Karpas-422 (cell line): Measurements from ENCODE around the gene ADAMTS13. TPM values are rescaled to one million over a fixed set of nuclear protein-coding genes. Genes with fewer than 3 reads are reported as not detected.
"Not testable (repeated sequence)": the region's sequence is repeated elsewhere in the genome, so short reads cannot be mapped to it uniquely, and the experiment has no call there.

Experiments used
- DNase-seq: peaks from one replicate; pipeline ENCODE4 v3.0.0-alpha.2; 2015
- H2AFZ ChIP-seq: fragments of 200-600 bp; sonication (generic); 2 replicates; pipeline ENCODE4 v1.6.1; 2014; ENCODE audit warnings: antibody characterized with exemption, low read length, mixed read lengths
- H3K27ac ChIP-seq: fragments of 200-600 bp; sonication (generic); 2 replicates; pipeline ENCODE4 v1.5.1; 2014; ENCODE audit warnings: mild to moderate bottlenecking, low read length, moderate library complexity
- H3K27me3 ChIP-seq: fragments of 200-600 bp; sonication (generic); 2 replicates; pipeline ENCODE4 v1.6.1; 2014; ENCODE audit warnings: low read length, mixed read lengths
- H3K36me3 ChIP-seq: fragments of 200-600 bp; sonication (generic); 2 replicates; pipeline ENCODE4 v1.6.1; 2014; ENCODE audit warnings: low read length, mixed read lengths; ENCODE audit not compliant: insufficient read depth
- H3K4me1 ChIP-seq: fragments of 200-600 bp; sonication (generic); 2 replicates; pipeline ENCODE4 v1.6.1; 2014; ENCODE audit warnings: mild to moderate bottlenecking, low read length, mixed read lengths
- H3K4me2 ChIP-seq: fragments of 200-600 bp; sonication (generic); 2 replicates; pipeline ENCODE4 v1.6.1; 2014; ENCODE audit warnings: low read length, low read depth, mild to moderate bottlenecking; ENCODE audit not compliant: poor library complexity, severe bottlenecking
- H3K4me3 ChIP-seq: fragments of 200-600 bp; sonication (generic); 2 replicates; pipeline ENCODE4 v1.5.1; 2014; ENCODE audit warnings: mild to moderate bottlenecking, antibody characterized with exemption, low read length, mixed read lengths
- H3K79me2 ChIP-seq: fragments of 200-600 bp; sonication (generic); 2 replicates; pipeline ENCODE4 v1.6.1; 2014; ENCODE audit warnings: mild to moderate bottlenecking, low read length, mixed read lengths
- H3K9ac ChIP-seq: fragments of 200-600 bp; sonication (generic); 2 replicates; pipeline ENCODE4 v1.6.0; 2014; ENCODE audit warnings: low read length
- H3K9me2 ChIP-seq: fragments of 200-600 bp; sonication (generic), shearing (Covaris generic); replicated peaks from 2 replicates; pipeline ENCODE4 v1.6.0; 2014; ENCODE audit warnings: mild to moderate bottlenecking, low read length, moderate library complexity; ENCODE audit not compliant: insufficient read depth
- H3K9me3 ChIP-seq: fragments of 300-700, 200-600 bp; sonication (generic); 2 replicates; pipeline ENCODE4 v1.6.1; 2014; ENCODE audit warnings: low read length, mixed read lengths
- H4K20me1 ChIP-seq: fragments of 200-600 bp; sonication (generic); 2 replicates; pipeline ENCODE4 v1.6.1; 2014; ENCODE audit warnings: mild to moderate bottlenecking, antibody characterized with exemption, low read length, low read depth; ENCODE audit not compliant: insufficient read depth
- total RNA-seq: library from RNA; depleted of rRNA; stranded (reverse); fragments of >200 nt; shearing (Covaris generic); gene quantifications from 2 replicates; pipeline ENCODE4 v1.2.3, GENCODE V29; 2014; ENCODE audit warnings: low replicate concordance

ADAMTS13 gene
- total RNA-seq, 1 experiment from 2014 or later = 0.34 TPM

DNA sequence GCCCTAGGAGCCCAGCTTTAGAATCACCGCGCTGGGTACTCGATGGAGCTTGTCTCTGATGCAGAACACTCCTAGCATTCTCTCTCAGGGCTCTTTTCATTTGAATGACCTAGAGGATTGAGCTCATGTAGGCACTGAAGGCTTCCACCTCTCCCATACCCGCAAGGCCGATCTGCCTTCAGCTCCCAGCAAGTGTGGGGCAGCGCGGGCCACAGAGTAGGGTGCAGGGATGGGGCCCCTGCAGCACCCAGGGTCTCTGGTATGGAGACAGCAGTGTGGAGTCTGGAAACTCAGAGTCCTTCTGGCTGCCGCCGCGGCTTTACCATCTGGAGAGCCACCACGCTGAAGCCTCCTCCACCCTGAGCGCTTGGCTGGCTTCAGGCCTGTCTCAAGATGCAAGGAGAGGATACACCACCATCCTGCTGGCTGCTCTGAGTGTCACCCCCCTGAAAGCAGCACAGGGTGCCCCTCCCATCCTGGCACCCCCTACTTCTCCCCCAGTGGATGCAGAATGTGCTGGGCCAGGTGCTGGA is 33.1 kb upstream of the ADAMTS13 start:
- Histone ChIP-seq H3K27ac (no peak overlapping the region), H4K20me1 (no peaks in the 10 kb centered on the region), H3K4me1 (no peaks in the 10 kb centered on the region), H3K9ac (no peak overlapping the region), H3K36me3 (no peaks in the 10 kb centered on the region), H3K9me3 (no peaks in the 10 kb centered on the region), H3K9me2 (no peaks in the 10 kb centered on the region), H2AFZ (no peak overlapping the region), H3K27me3 (no peaks in the 10 kb centered on the region), H3K4me3 (no peak overlapping the region), H3K79me2 (no peaks in the 10 kb centered on the region), H3K4me2 (no peak overlapping the region)
- no peak for DNase-seq

- Histone ChIP-seq H4K20me1 (no peaks in the 10 kb centered on the region), H3K4me1 (no peaks in the 10 kb centered on the region), H3K4me2 (no peak overlapping the region), H2AFZ (no peak overlapping the region), H3K27ac (no peak overlapping the region), H3K9ac (no peak overlapping the region), H3K9me3 (no peaks in the 10 kb centered on the region), H3K4me3 (no peak overlapping the region), H3K27me3 (no peaks in the 10 kb centered on the region), H3K79me2 (no peaks in the 10 kb centered on the region), H3K9me2 (no peaks in the 10 kb centered on the region), H3K36me3 (no peaks in the 10 kb centered on the region)
- DNase-seq = no peak
These were observed 32.6 kb upstream of the ADAMTS13 start for GRCh38 chr9:133389562-133389961.

DNA sequence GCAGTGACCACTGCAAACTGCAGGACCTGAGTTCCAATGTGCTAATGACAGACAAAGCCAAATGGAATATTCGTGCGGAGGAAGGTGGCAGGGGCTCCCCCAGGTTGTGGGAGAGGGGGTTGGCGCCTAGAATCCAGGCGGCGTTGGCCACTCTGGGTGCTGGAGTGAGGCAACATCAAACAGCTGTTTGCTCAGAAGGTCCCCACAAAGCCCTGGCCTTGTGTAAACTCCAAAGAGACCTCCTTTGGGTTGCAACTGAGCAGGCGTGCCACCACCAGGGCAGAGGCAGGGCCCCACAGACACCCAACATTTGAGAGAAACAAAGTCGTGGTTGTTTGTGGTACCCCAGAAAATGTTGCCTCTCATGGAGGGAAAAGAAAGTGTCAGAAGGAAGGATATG is 31.5 kb upstream of the ADAMTS13 start:
- H2AFZ ChIP-seq = no peak overlapping the region
- no peaks in the 10 kb centered on the region for H3K9me2 ChIP-seq
- H3K79me2 ChIP-seq = no peaks in the 10 kb centered on the region
- no peaks in the 10 kb centered on the region for H3K9me3 ChIP-seq
- no peaks in the 10 kb centered on the region for H3K27me3 ChIP-seq
- H3K36me3 ChIP-seq = no peaks in the 10 kb centered on the region
- no peak overlapping the region for H3K27ac ChIP-seq
- H3K4me1 ChIP-seq = no peaks in the 10 kb centered on the region
- H3K4me2 ChIP-seq = no peak overlapping the region
- H4K20me1 ChIP-seq = no peaks in the 10 kb centered on the region
- no peak overlapping the region for H3K4me3 ChIP-seq
- H3K9ac ChIP-seq = no peak overlapping the region
- no peak for DNase-seq

GRCh38 chr9:133391449-133391848 is 30.7 kb upstream of the ADAMTS13 start:
- H3K27ac ChIP-seq, H3K9ac ChIP-seq, DNase-seq, H2AFZ ChIP-seq, H3K9me2 ChIP-seq, H3K4me1 ChIP-seq, H3K4me3 ChIP-seq, H3K27me3 ChIP-seq, H3K4me2 ChIP-seq, H3K36me3 ChIP-seq, H3K79me2 ChIP-seq, H4K20me1 ChIP-seq, H3K9me3 ChIP-seq: not testable (repeated sequence)

DNA sequence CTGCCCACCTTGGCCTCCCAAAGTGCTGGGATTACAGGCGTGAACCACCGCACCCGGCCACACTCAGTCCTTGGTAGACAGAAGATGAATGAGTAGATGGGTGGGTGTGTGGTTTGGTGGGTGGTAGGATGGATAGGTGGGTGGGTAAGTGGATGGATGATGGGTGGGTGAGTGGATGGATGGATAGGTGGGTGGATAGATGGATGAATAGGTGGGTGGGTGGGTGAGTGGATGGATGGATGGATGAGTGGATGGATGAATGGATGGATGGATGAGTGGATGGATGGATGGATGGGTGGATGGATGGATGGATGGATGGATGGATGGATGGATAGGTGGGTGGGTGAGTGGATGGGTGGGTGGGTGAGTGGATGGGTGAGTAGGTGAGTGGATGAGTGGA is 29.9 kb upstream of the ADAMTS13 start:
- H3K36me3 ChIP-seq, H3K9me3 ChIP-seq, H3K9ac ChIP-seq, H2AFZ ChIP-seq, H3K4me2 ChIP-seq, H3K9me2 ChIP-seq, DNase-seq, H4K20me1 ChIP-seq, H3K4me1 ChIP-seq, H3K4me3 ChIP-seq, H3K79me2 ChIP-seq, H3K27ac ChIP-seq, H3K27me3 ChIP-seq: not testable (repeated sequence)

GRCh38 chr9:133393399-133393798 is 28.8 kb upstream of the ADAMTS13 start:
- Histone ChIP-seq H3K9me3 (no peaks in the 10 kb centered on the region), H3K4me2 (no peak overlapping the region), H4K20me1 (no peaks in the 10 kb centered on the region), H3K4me1 (no peaks in the 10 kb centered on the region), H3K4me3 (no peak overlapping the region), H3K27ac (no peak overlapping the region), H3K27me3 (no peaks in the 10 kb centered on the region), H3K79me2 (no peaks in the 10 kb centered on the region), H2AFZ (no peak overlapping the region), H3K36me3 (no peaks in the 10 kb centered on the region), H3K9me2 (no peaks in the 10 kb centered on the region), H3K9ac (no peak overlapping the region)
- no peak for DNase-seq

GRCh38 chr9:133394687-133395271 is 27.4 kb upstream of the ADAMTS13 start:
- DNase-seq = no peak
- no peak overlapping the region for H3K4me2 ChIP-seq

DNA sequence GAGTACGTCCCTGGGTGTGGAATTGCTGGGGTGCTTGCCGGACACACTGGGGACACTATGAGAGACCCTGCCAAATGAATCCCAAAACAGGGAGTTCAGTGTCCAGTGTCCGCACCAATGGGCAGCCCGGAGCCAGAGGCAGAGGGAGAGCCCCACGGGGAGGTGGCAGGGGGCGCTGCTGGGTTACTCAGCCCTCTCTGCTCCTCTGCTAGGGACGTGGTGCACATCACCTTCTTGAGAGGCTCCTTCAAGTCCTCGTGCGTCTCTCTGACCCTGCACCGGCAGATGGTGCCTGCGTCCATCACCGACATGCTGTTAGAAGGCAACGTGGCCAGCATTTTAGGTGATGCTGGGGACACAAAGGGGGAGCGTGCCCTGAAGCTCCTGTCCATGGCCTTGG is 25.2 kb upstream of the ADAMTS13 start:
- Histone ChIP-seq H3K9ac (no peak overlapping the region), H3K4me1 (no peaks in the 10 kb centered on the region), H3K4me3 (no peak overlapping the region), H3K27me3 (no peaks in the 10 kb centered on the region), H4K20me1 (no peaks in the 10 kb centered on the region), H3K9me3 (no peaks in the 10 kb centered on the region), H3K9me2 (no peaks in the 10 kb centered on the region), H3K36me3 (no peaks in the 10 kb centered on the region), H3K4me2 (no peak overlapping the region), H2AFZ (no peak overlapping the region), H3K79me2 (no peaks in the 10 kb centered on the region), H3K27ac (no peak overlapping the region)
- peak; percentile 53 for DNase-seq

More at GRCh38 chr9:133394687-133395271, 27.4 kb upstream of the ADAMTS13 start:
- H3K4me3 ChIP-seq = no peak overlapping the region
- H3K9ac ChIP-seq = no peak overlapping the region
- H3K79me2 ChIP-seq = no peaks in the 10 kb centered on the region
- no peaks in the 10 kb centered on the region for H3K4me1 ChIP-seq
- H3K9me2 ChIP-seq = no peaks in the 10 kb centered on the region
- H3K9me3 ChIP-seq = no peaks in the 10 kb centered on the region
- no peaks in the 10 kb centered on the region for H3K36me3 ChIP-seq
- no peaks in the 10 kb centered on the region for H4K20me1 ChIP-seq
- H3K27ac ChIP-seq = no peak overlapping the region
- H2AFZ ChIP-seq = no peak overlapping the region
- no peaks in the 10 kb centered on the region for H3K27me3 ChIP-seq
